Smooth muscle cell (in vitro differentiated cells): ENCODE measurements around the gene NFIX. TPM values are rescaled to one million over a fixed set of nuclear protein-coding genes. Genes with fewer than 3 reads are reported as not detected.

Source experiments
- DNase-seq: peaks from one replicate; lab custom pipeline; 2025; ENCODE audit not compliant: unreplicated experiment; lab: John Stamatoyannopoulos, UW
- H2AFZ ChIP-seq: fragments of 200-600 bp; sonication (generic); 2 replicates; pipeline ENCODE4 v1.6.0; 2016; ENCODE audit warnings: antibody characterized with exemption, low read depth, mild to moderate bottlenecking
- H3F3A ChIP-seq: fragments of 200-600 bp; sonication (generic); 2 replicates; pipeline ENCODE4 v1.6.0; 2017; ENCODE audit warnings: antibody characterized with exemption, low read depth
- H3K27ac ChIP-seq: fragments of 200-600 bp; sonication (generic); 2 replicates; pipeline ENCODE4 v1.5.1; 2016; ENCODE audit warnings: low read depth, mild to moderate bottlenecking
- H3K27me3 ChIP-seq: fragments of 200-600 bp; sonication (generic); 2 replicates; pipeline ENCODE4 v1.6.1; 2016; ENCODE audit warnings: low read depth, mild to moderate bottlenecking
- H3K36me3 ChIP-seq: fragments of 200-600 bp; sonication (generic); 2 replicates; pipeline ENCODE4 v1.5.1; 2016; ENCODE audit warnings: low read depth
- H3K4me1 ChIP-seq: fragments of 200-600 bp; sonication (generic); 2 replicates; pipeline ENCODE4 v1.5.1; 2016; ENCODE audit warnings: low read depth
- H3K4me2 ChIP-seq: fragments of 200-600 bp; sonication (generic); 2 replicates; pipeline ENCODE4 v1.6.0; 2016; ENCODE audit warnings: mild to moderate bottlenecking
- H3K4me3 ChIP-seq: fragments of 200-600 bp; sonication (generic); 2 replicates; pipeline ENCODE4 v1.5.1; 2016; ENCODE audit warnings: mild to moderate bottlenecking
- H3K79me2 ChIP-seq: fragments of 200-600 bp; sonication (generic); 2 replicates; pipeline ENCODE4 v1.6.0; 2016; ENCODE audit warnings: low read depth, mild to moderate bottlenecking
- H3K9ac ChIP-seq: fragments of 200-600 bp; sonication (generic); 2 replicates; pipeline ENCODE4 v1.6.0; 2016; ENCODE audit warnings: low read depth
- H3K9me3 ChIP-seq: fragments of 200-600 bp; sonication (generic); replicated peaks from 2 replicates; pipeline ENCODE4 v1.5.1; 2016; ENCODE audit warnings: low read depth
- H4K20me1 ChIP-seq: fragments of 200-600 bp; sonication (generic); 2 replicates; pipeline ENCODE4 v1.6.0; 2016; ENCODE audit warnings: low read depth
- CTCF ChIP-seq: fragments of 200-600 bp; sonication (generic); IDR thresholded peaks from 2 replicates; pipeline ENCODE4 v1.5.1; 2017; ENCODE audit warnings: borderline replicate concordance, mild to moderate bottlenecking, antibody characterized with exemption; ENCODE audit not compliant: insufficient read depth, poor library complexity, severe bottlenecking
- WGBS: methylation state at CpG from one replicate; pipeline ENCODE4 v1.1.7; 2016; ENCODE audit warnings: low lambda C conversion rate; 5-methylcytosine and 5-hydroxymethylcytosine counted together
- polyA plus RNA-seq: library from polyadenylated mRNA; unstranded; fragments of >200 nt; fragmentation: Nextera tagmentation; extraction: Ambion mirVana; gene quantifications from 2 replicates; pipeline ENCODE4 v1.2.1, GENCODE V29; 2016
- total RNA-seq: library from RNA; depleted of rRNA; stranded (reverse); fragments of >200 nt; gene quantifications from 2 replicates; pipeline ENCODE4 v1.2.3, GENCODE V29; 2014

Gene NFIX
- total and polyA plus RNA-seq, 2 experiments from 2014 or later, result 1.9 to 2.3 TPM

- no peak overlapping the region for H2AFZ ChIP-seq
- H3K9me3 ChIP-seq, result no peaks in the 10 kb centered on the region
- H3K4me3 ChIP-seq, result peak overlapping the region; percentile 40
- peaks cover 99% of the 10 kb centered on the region for H4K20me1 ChIP-seq
- H3K4me1 ChIP-seq, result peaks cover 25% of the 10 kb centered on the region
- H3K27me3 ChIP-seq, result peaks cover 100% of the 10 kb centered on the region
- H3K27ac ChIP-seq, result no peak overlapping the region
- H3K36me3 ChIP-seq, result no peaks in the 10 kb centered on the region
- no peak overlapping the region for H3K9ac ChIP-seq
- no peaks in the 10 kb centered on the region for H3K79me2 ChIP-seq
- no peak for DNase-seq
- no peaks in the 10 kb centered on the region for H3F3A ChIP-seq
- H3K4me2 ChIP-seq, result peak overlapping the region; percentile 84
- WGBS, result 4% methylated on average over 52 of the region's 52 CpGs
- no peak for TF ChIP-seq CTCF
Measured at GRCh38 chr19:13012690-13013608, 17.7 kb downstream of the NFIX start.

GRCh38 chr19:13013649-13014048, 18.4 kb downstream of the NFIX start:
- peaks cover 97% of the 10 kb centered on the region for H4K20me1 ChIP-seq
- peaks cover 100% of the 10 kb centered on the region for H3K27me3 ChIP-seq
- no peak overlapping the region for H3K27ac ChIP-seq
- DNase-seq, result no peak
- no peaks in the 10 kb centered on the region for H3K79me2 ChIP-seq
- H2AFZ ChIP-seq, result no peak overlapping the region
- H3K4me3 ChIP-seq, result peak overlapping the region; percentile 40
- peak overlapping the region; percentile 84 for H3K4me2 ChIP-seq
- 6% methylated on average over 20 of the region's 20 CpGs for WGBS
- peaks cover 25% of the 10 kb centered on the region for H3K4me1 ChIP-seq
- no peaks in the 10 kb centered on the region for H3K9me3 ChIP-seq
- no peak for TF ChIP-seq CTCF
- no peaks in the 10 kb centered on the region for H3F3A ChIP-seq
- no peaks in the 10 kb centered on the region for H3K36me3 ChIP-seq
- no peak overlapping the region for H3K9ac ChIP-seq

GRCh38 chr19:13014101-13014920, 19.0 kb downstream of the NFIX start:
- H3K79me2 ChIP-seq, result no peaks in the 10 kb centered on the region
- no peak overlapping the region for H3K9ac ChIP-seq
- H3F3A ChIP-seq, result no peaks in the 10 kb centered on the region
- H3K27ac ChIP-seq, result no peak overlapping the region
- no peaks in the 10 kb centered on the region for H3K36me3 ChIP-seq
- no peak overlapping the region for H2AFZ ChIP-seq
- TF ChIP-seq CTCF, result no peak
- H3K27me3 ChIP-seq, result peaks cover 100% of the 10 kb centered on the region
- DNase-seq, result no peak
- no peaks in the 10 kb centered on the region for H3K9me3 ChIP-seq
- H4K20me1 ChIP-seq, result peaks cover 94% of the 10 kb centered on the region
- peak overlapping the region; percentile 40 for H3K4me3 ChIP-seq
- H3K4me2 ChIP-seq, result peak overlapping the region; percentile 84
- 5% methylated on average over 35 of the region's 35 CpGs for WGBS
- H3K4me1 ChIP-seq, result peaks cover 25% of the 10 kb centered on the region
